Epidermal melanocyte (primary cell): ENCODE measurements around the gene GNAS.
A peak's percentile ranks its signal among the peaks of the same experiment; 100 is the strongest.

Experiments
- DNase-seq: peaks from one replicate; pipeline ENCODE4 v3.0.0; 2011; ENCODE audit warnings: low spot score; ENCODE audit not compliant: insufficient read length

The GNAS gene

DNA sequence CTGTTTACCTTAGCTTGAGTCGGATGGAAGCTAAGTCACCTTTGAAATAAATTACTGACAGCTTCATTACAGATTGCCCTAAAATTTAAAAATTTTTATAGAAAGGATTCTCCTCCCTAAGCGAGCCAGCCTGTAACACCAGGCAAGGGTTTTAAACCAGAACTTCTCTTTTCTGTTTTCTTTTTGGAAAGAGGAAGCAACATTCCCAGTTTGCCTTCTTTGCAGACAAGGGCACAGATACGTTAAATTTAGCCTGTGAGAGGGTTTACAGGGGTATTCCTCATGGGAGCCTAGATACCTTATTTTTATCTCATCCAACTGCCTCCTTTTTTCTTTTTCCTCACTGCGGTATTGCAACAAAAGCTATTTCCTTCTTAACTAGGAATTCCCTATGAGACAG lies 45.0 kb downstream of the GNAS start:
- DNase-seq, result no peak

DNA sequence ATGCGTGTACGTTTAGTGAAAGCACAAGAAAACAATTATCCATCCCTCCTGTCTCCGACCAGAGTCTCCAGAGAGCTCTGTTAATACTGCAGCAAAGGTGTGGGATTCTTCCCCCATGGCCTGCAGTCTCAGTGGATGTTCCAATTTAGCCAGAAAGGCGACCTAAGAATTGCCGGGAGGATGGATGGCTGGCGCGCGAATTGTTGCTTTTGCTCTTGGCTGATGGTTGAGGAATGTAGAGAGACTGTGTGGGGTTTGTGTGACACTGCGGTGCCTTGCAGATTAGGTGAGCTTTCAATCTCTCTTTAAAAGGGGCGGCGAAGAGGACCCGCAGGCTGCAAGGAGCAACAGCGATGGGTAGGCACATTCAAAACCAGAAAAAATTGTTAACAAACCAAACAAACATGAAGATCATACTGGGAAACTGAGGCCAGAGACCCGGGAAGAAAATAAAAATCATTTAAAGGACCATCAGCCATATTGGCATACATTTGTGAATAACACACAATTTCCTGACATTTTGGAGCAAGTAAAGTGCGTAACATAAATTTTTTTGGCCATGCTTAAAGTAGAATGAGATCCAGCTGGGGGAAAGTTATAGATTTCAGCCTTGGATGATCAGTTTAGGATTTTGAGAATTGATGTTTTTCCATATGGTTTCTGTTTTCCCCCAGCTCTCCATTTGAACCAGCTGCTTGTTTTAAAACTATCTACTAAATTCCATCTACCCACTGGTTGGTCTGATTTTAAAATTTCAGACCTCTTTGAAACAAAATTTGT lies 46.3 kb downstream of the GNAS start:
- no peak for DNase-seq

GRCh38 chr20:58899512-58899911 lies 47.0 kb downstream of the GNAS start:
- no peak for DNase-seq

GRCh38 chr20:58900397-58900796 lies 47.9 kb downstream of the GNAS start:
- DNase-seq, result no peak

DNA sequence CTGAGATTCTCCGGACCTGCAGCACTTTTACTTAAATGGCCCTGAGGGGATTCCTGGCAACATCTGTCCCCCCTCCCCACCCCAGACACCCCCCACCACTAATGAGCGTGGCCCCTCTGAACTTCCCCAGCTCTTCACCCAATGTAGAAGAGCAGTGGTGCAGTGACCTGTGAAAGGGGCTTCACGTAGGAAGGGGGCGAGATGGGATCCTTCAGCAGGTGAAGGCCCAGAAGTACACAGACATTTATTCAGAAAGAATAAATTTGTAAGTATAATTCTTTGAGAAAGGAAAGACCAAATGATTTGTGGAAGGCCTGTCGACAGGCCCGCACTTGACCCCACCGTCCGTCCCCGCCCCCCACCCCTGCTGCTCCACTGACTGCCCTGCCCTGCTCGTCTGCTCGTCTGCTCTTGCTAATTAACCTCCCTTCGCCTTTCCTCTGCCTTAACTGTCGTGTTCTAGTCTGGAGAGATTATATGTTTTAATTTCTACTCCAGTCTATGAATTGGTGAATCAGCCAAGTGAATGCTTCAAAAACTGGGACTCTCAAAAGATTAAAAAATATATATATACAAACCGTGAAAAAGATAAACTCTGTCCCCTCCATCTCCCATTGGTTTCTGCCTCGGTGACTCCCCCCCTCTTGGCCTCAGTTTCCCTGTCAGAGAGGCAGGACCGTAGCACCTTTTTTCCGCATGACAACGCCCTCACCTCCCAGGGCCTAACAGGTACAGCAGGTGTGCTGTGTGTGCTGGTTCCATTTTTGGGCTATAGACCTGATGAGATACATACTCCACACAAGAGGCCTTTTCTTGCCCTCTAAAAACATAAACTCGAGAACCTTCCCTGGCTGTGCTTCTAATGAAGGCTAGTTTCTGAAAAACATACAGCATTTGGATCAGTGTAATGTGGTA lies 49.2 kb downstream of the GNAS start:
- DNase-seq, result no peak

DNA sequence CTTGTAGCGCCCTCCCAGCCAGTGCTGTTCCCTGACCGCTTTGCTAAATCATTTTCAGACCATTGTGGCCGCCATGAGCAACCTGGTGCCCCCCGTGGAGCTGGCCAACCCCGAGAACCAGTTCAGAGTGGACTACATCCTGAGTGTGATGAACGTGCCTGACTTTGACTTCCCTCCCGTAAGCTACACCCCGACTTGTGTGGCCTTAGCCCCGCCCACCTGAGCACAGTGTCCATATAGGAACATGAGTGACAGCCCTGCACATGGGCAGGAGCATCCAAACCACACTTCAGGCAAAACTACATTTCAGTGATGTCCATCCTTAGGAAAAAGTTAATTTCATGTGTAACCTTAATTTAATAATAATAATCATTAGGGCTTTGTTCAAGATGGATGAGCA lies 51.1 kb downstream of the GNAS start:
- no peak for DNase-seq

DNA sequence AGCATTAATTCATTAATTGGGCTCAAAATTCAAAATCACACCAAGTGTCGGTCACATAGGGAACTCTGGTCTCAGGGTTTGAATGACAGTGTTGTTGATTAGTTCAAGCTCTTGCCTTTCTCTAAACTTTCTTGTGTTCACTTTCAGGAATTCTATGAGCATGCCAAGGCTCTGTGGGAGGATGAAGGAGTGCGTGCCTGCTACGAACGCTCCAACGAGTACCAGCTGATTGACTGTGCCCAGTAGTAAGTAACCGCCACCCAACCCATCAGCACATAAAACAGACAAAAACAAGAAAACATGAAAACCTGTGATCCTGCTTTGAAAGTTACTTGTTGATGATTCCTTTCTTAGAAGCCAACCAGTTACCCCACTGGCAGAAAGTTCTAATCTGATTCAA lies 52.7 kb downstream of the GNAS start:
- DNase-seq, result no peak

DNA sequence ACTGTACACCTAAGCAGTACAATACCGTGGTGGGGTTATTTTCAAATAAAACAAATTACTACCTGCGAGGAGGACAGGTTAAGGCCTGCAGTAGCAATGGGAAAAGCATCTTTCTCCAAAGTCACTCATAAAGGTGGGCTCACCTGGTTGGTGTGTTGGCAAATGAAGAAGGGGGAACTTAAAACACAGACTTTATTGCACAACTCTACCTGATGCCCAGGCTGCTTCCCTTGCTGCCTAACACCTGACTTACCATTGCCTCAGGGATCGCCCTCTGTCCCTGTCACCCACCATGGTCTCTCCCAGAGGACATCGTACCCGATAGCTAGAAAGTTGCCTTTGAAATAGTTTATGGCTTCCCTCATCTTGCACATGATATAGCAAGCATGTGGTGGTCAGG lies 53.6 kb downstream of the GNAS start:
- no peak for DNase-seq

- no peak for DNase-seq
These were observed 54.4 kb downstream of the GNAS start for GRCh38 chr20:58906894-58907293.

DNA sequence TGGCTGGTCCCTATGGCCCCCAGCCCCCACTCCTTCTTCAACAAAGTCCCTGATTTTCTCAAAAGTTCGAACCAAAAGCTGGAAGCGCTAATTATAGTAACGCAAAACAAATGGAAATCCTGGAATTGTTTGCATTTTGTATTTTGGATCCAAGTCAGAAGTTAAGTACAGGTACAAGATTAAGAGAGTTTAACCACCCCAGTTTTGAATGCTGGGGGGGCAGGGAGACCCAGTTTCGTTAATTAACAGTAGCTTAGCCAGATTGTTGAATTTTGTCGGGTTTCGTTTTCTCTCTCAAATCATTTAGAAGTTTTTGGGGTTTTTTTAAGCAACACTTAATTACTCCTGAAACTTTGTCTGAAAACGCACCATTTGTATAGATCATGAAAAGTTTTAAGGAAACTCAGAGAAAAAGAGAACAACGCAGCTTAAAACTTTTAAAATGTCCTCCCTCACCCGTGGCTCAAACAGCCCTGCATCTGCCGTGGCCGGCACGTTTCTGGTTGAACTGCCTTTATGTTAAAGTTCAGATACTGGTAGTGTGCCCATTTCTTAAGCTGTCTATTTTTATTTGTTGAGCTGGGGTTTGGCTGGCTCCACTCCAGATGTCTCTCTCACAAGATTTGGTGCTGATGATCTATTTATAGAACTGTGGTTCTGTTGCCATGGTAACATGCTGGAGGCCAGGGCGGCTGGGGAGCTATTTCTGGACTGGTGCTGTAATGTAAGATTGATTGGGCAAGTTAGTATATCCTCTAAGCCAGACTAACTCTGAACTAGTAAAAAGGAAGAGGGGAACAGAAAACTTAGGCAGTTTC lies 55.0 kb downstream of the GNAS start:
- DNase-seq, result peak; percentile 79

DNA sequence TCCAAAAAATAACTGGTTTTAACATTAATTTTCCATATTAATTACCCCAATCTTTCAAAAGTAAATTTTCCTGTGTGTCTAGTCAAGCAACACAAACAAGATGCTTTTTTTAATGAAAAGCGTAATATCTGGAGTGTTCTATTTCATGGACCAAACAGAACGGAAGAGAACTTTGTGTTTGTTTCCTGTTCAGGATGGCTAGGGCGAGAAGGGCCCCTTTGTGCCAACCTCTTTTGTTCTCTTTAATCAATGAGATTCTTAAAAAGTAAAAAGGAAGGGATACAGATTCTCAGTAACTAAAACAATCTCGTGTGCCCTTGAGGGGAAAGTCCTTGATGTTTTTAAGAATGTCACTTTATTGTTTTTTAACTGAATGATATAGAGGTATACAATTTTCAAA lies 55.7 kb downstream of the GNAS start:
- DNase-seq, result no peak

- no peak for DNase-seq
These were observed 56.4 kb downstream of the GNAS start for GRCh38 chr20:58908941-58909340.

GRCh38 chr20:58909585-58909984 lies 57.1 kb downstream of the GNAS start:
- no peak for DNase-seq

DNA sequence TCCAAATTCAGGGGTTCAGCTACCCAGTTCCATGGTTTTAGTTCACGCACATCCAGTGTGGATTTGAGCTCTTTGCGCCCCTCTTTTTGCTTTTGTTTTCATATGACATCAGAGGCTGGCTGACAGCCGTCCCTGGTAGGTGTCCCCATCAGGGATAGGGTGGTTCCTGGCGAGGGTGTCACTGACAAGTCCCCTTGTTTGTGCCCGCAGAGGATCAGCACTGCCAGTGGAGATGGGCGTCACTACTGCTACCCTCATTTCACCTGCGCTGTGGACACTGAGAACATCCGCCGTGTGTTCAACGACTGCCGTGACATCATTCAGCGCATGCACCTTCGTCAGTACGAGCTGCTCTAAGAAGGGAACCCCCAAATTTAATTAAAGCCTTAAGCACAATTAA lies 58.0 kb downstream of the GNAS start:
- no peak for DNase-seq

DNA sequence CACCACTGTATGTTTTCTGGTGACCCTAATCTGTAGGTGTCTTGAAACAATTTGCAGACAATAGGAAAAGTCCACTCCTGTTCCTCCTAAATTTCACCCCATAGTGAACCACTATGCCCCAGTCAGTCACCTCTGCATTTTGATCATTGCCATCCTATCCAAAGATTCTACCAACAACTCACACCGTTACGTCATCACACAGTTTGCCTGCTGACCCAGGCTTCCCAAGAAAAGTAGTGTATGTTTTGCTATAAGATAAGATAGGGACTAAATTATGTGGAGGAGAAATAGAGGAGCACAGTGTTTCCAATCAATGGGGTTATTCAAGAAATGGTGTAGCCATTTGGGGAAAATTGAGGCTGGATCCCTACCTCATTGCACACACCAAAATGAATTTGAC lies 58.8 kb downstream of the GNAS start:
- DNase-seq, result no peak

- DNase-seq, result no peak
These were observed 59.5 kb downstream of the GNAS start for GRCh38 chr20:58911970-58912369.

- DNase-seq, result no peak
These were observed 60.6 kb downstream of the GNAS start for GRCh38 chr20:58913079-58913478.

DNA sequence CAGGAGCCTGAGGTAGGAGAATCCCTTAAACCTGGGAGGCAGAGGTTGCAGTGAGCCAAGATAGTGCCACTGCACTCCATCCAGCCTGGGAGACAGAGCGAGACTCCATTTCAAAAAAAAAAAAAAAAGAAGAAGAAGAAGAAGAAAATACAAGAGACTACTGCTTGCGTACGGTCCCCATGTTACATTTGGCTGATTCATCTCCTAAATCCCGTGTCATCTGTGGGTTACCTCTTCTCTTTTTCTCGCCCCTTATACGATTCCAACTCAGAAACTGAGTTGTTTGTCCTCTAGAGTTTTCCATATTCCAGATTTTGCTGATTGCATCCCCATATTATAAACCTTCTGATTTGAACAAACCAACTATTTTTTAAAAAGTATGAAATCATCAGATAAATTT lies 66.1 kb downstream of the GNAS start:
- DNase-seq, result no peak

GRCh38 chr20:58921564-58921963 lies 69.0 kb downstream of the GNAS start:
- DNase-seq, result no peak

DNA sequence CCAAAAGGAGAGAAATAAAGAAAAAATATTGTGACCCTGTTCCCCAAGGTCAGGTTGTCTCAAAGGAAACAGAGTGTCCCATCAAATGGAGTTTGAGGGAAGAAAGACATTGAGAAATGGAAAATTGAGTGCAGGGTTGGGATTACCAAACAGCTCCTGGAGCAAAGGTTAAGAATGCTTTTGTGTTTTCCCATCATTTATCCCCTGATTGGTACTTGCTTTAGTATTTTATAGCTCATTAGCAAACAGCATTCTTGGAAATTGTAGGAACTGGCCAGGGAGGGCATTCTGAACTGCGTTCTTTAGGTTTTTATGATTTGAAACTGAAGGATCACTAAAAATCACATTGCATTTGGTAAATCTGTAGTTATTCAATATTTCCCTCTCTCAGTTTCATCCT lies 69.5 kb downstream of the GNAS start:
- no peak for DNase-seq

DNA sequence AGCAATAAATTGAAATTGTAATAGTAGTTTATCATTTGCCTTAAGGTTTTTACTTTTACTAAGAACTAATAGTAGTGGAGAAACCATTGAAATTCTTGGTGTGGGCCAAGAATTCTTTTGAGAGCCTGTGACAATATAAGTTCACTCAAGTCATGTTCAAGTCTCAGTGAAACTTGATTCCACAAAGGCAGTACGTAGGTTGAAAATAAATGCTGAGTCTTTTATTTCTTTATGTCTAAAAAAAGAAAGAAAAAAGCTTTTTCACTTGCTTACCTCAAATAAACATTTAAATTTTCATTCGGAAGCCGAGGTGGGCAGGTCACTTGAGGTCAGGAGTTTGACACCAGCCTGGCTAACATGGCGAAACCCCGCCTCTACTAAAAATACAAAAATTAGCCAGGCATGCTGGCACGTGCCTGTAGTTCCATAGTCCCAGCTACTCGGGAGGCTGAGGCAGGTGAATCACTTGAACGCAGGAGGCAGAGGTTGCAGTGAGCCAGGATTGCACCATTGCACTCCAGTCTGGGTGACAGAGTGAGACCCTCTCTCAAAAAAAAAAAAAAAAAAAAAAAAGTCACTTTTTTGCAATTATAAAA lies 70.7 kb downstream of the GNAS start:
- DNase-seq, result no peak
